ENCODE results near the gene COL2A1.
A peak's percentile ranks its signal among the peaks of the same experiment; 100 is the strongest.
"Not testable (repeated sequence)": the region's sequence is repeated elsewhere in the genome, so short reads cannot be mapped to it uniquely, and the experiment has no call there.

COL2A1 gene

GRCh38 chr12:47972895-47973294 lies 31.4 kb downstream of the COL2A1 start:
- no peak for DNase-seq

- no peak for DNase-seq
Measured at GRCh38 chr12:47970843-47971242, 33.4 kb downstream of the COL2A1 start.

GRCh38 chr12:47969845-47970244 lies 34.4 kb downstream of the COL2A1 start:
- no peak for DNase-seq

DNA sequence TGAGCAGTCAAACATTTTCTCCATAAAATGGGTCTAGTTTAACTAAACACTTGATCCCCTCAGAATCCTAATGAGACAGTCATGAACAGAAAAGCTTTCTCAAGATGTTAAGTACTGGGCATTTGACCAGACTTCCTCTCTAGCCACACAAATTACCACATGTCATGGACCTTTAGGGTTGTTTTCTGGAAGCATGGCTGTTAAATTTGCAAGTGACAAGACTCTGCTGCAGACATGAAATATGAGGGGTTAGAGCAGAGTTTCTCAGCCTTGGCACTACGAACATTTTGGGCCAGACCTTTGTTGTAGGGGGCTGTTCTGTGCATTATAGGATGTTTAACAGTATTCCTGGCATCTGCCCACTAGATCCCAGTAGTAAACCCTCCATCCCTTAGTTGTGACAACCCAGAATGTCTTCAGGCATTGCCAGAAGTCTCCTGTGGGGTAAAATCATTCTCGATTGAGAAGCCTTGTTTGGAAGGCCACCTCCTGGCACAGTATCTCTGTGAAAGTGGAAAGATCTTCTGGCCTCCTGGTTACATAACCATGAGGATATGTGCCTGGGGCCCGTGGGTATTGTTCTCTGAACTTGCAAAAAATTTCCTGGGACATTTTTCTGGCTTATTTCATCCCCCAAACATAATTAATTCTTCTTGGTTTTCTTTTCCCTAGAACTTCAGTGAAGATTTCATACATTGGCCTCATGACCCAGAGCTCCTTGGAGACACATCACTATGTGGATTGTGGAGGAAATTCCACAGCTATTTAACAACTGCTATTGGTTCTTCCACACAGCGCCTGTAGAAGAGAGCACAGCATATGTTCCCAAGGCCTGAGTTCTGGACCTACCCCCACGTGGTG lies 36.6 kb downstream of the COL2A1 start:
- no peak for DNase-seq

- no peak for DNase-seq
Measured at GRCh38 chr12:47965581-47965980, 38.7 kb downstream of the COL2A1 start.

DNA sequence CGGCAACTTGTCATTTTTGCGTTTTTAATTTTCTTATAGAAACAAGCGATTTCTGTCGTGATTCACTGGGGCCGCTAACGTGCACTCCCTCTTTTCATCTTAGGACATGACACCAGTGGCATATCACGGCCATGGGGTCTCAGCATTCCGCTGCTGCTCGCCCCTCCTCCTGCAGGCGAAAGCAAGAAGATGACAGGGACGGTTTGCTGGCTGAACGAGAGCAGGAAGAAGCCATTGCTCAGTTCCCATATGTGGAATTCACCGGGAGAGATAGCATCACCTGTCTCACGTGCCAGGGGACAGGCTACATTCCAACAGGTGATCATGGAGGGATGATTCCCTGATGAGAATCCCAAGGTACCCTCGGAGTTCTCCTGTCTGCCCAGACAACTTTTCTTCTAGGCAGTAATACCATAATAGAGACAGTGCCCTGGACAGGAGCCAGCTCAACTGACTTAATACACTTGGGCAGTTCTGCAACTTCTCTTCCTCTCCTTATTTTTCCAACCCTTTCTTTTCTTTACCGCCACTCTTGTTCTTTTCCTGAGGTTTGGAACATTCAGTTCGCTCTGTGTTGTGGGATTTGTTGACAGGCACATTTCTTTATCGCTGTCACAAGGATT lies 40.1 kb downstream of the COL2A1 start:
- peak; percentile 9 for DNase-seq

DNA sequence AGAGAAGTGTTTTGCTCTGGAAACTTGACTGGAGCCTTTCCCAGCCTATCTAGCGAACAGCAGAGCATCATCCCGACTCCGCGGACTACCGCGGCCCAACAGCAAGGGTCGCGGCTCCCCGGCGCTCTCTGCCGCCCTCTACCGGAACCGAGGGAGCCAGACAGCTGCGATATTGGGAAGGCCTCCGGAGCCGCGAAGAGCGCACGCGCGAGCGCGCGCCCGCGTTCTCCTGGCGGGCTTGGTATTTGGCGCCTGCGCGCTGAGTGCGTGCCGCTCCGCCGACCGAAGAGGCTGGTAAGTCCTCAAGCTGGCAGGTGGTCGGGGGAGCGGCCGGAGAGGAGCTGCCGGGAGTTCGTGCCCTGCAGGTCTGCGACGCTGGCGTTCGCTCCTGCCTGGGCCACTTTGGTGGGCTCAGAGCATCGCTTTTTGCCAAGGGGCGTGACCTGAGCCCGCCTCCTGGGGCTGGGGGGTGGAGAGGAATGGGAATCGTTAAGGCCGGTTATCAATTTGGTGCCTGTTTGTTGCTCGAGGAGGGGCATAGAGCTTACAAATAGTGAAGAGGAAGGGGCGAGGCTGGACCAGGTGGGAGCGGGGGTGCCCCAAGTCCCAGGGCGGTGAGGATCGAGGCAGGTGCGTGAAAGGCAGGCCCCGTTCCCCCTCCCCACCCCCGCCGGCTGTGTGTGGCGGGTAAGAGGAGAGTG lies 40.8 kb downstream of the COL2A1 start, which contains the start of gene TMEM106C:
TMEM106C (plus strand) TSS at position 257 of the 701 bp plus-strand sequence. CDS start 641 bp downstream, outside the sequence.
- DNase-seq, result peak; percentile 93

GRCh38 chr12:47962198-47962597 lies 42.1 kb downstream of the COL2A1 start:
- DNase-seq, result no peak

DNA sequence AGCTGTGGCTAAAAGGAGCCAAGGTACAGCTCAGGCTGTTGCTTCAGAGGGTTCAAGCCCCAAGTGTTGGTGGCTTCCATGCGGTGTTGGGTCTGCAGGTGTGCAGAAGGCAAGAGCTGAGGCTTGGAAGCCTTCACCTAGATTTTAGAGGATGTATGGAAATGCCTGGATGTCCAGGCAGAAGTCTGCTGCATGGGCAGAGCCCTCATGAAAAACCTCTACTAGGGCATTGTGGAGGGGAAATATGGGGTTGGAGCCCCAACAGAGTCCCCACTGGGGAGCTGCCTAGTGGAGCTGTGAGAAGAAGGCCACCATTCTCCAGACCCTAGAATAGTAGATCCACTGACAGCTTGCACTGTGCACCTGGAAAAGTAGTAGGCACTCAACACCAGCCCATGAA lies 46.6 kb downstream of the COL2A1 start:
- not testable (repeated sequence) for DNase-seq

GRCh38 chr12:47955059-47955458 lies 49.2 kb downstream of the COL2A1 start:
- no peak for DNase-seq

DNA sequence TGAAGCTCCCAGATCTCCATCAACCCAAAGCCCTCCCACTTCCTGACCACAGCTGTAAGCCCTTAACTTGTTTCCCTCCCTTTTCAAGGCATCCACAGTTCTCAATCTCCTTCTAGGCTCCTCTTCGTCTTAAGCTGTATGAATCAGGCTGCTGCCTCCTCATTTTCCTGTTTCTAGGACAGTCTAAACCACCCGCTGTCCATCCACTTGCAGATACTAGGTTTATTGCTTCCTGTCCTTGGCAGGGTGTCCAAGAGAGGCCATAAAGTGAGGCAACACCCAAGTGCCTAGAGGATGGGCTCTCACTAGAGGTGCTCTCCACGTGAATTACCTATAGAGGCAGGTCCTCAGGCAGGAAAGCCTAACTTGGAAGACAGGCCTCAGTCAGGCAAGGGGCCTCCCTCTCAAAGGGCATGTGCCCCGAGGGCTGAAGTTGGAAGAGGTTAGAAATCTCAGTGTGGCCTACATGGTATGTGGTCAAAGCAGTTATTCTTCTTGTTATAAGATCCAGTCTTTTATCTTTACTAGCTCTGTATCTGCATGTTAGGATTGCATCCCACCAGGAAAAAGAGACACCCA lies 49.7 kb downstream of the COL2A1 start:
- DNase-seq, result no peak

- no peak for DNase-seq
Measured at GRCh38 chr12:47954058-47954457, 50.2 kb downstream of the COL2A1 start.

DNA sequence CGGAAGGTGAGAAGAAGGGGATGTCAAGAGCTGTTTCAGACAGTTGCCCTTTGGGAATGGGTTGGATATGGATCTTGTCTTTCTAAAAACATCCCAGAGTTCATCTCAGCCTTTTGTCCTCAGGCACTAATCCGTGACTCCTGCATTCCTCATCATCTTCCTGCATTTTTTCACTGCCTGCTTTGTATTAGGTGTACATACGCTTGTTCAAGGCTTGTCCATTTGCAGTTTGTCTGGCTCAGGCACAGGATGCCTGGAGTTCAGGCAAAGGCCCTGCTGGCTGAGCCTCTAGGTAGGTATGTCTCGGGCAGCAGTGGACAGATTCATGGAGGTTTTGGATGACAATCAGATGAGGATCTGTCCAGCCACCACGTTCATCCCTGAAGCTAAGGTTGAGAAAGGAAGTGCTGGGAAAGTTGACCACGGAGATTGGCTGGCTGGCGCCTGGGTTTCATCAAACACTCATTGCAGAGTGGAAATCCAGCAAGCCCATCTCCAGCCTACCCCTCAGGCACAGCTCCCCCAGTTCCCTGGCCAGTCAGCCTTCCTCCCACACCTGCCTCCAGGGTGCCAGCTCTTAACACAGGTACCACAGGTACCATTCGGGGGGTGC lies 53.3 kb downstream of the COL2A1 start:
- no peak for DNase-seq

DNA sequence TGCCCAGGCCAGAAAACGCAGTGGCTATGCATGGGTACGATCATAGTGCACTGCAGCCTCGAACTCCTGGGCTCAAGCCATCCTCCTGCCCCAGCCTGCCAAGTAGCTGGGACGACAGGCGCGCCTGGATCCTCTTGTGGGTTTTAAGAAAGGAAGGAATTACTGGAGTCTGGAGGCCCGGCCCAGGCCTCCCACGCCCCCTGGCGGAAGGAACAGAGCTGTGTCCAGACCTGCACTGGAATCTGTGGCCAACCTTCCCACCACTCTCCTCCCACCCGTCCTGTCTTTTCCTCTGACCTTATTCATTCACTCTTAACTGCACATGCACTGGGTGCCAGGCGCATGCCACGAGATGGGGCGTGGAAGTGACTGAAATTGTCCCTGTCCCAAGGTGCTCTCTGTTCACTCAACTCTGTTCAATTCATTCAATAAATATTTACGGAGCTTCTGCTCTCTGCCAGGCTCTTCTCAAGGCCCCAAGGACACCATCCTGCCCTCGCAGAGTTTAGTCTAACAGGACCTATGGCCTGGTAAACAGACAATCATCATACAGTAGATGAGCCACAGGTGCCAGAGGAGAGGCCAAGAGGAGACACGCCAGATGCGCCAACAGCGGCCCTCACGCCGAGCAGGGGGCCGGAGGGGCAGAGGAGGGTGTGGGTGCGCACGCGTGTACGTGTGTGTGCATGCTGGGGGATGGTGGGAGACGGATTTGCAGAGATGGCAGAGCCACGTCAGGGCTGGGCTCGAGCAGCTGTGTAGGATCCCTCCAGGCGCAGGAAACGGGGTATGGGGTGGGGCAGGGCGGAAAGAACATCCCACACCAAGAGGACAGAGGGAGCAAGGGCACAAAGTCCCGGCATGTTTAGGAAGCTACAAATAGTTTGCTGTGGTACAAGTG lies 54.6 kb downstream of the COL2A1 start:
- DNase-seq, result peak; percentile 44

DNA sequence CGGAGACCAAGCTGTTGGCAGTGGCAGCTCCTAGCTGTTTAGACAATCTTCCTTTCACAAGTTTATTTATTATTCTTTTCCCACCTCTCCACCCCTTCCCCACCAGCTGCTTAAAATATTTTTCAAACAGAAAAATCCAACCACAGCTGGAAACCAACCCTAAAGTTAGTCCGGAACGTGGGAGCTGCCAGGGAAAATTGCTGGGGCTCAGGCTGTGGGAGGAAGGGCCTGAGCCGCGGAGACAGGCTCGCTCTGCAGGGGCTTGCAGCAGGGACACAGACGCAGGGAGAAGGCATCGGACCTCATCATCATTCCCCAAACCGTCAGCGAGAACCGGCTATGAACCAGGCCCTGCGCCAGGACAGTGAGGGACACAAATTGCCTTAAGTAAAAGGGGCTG lies 56.9 kb downstream of the COL2A1 start:
- no peak for DNase-seq

DNA sequence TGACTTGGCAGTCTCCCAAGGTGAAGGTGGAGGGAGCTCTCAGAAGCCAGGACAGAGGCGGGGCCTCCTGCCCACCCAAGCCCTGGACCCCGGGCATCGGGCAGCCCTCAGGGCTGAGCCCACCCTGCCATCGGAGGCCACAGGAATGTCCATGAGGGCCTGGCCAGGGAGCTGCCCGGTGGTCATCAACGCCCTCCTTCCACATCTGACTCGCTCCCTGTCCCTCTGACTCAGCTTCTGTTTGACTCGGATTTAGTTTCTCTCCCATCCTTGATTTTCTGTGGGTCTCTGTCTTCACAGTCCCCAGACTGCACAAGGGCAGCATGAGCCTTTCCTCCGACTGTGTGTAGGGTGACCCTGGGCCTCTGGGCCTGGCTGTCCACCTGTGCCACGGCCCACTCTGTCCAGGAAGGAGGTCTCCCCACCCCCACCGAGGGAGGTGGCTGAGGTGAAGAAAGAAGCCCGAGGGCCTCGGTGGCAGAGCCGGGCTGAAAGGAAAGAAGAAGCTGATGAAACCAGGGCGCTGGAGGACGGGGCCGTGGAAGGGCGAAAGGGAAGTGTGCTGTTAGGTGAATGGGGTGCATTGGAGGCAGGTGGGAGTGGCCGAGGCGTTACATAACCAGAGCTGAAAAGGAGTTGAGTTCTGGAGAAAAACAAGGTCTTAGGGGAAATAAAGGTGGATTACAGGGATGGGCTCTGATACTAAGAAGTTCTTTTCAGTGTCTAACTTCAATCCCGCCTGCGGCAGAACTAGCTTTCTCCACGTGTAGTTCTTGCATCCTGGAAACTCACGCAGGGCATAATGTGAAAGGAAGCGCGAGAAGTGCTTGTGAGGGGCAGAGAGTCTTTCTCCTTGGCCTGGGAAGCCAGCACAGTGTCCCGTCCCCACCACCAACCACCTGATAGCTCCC lies 57.6 kb downstream of the COL2A1 start:
- DNase-seq, result no peak

DNA sequence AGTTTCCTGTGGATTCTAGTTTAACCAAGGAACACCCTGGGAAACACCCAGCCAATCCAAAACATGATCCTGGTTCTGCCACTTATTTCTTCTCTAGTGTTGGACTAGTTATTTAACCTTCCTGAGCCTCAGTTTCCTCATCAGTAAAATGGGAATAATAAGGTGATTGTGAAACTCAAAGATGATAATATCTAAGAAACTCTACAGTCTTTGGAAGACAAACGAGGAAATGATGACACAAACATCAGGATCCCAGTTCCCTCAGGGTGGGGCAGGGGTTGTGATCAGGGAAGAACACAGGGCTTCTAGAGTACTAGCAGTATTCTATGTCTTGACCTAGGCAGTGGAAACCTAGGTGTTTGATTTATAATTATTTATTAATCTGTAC lies 58.9 kb downstream of the COL2A1 start:
- no peak for DNase-seq

DNA sequence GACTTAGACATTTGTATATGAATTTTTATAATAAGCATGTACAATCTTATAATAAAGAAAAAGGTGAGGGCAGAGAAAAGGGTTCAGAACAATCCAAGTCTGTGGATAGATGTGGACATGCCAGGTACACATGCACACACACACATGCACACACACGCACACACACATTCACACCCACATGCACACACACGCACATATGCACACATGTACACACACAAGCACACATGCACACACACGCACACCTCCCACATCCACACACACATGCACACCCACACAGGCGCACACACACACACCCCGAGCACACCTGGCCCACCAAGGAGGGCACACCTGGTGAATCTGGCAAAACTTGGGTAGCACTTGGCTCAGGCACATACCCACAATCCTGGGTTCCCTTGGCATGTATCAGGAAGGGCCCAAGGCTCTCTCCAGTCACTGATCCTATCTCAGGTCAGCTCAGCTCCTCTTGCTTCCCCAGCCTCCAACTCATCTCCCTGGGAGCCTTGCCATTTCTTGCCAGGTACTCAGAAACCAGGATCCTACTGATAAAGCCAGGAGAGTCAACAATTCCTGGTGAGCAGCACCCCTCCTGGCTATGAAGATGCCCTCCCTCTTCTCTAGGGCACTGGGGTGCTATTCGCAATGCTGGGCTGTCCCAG lies 59.5 kb downstream of the COL2A1 start:
- DNase-seq, result no peak

- DNase-seq, result no peak
Measured at GRCh38 chr12:47943623-47944340, 60.5 kb downstream of the COL2A1 start.
